PC-9 (cell line): ENCODE measurements around the gene ERH. TPM values are rescaled to one million over a fixed set of nuclear protein-coding genes. Genes with fewer than 3 reads are reported as not detected.

Source experiments
- BruUV-seq: library from RNA; stranded (reverse); fragments of 400-500 nt; replicated peaks from 2 replicates; lab custom pipeline; 2021; lab: Mats Ljungman, UMichigan
- CTCF ChIA-PET: fragments of 300-600 bp; sonication (Branson Sonifier 250); formaldehyde crosslinking; loops from one replicate; lab custom pipeline; 2022; ENCODE audit warnings: antibody characterized with exemption; lab: Charles Lee
- POLR2A ChIA-PET: fragments of 300-600 bp; sonication (Branson Sonifier 250); formaldehyde crosslinking; loops from one replicate; lab custom pipeline; 2022; ENCODE audit warnings: antibody characterized with exemption; ENCODE audit not compliant: unreplicated experiment; lab: Charles Lee
- DNase-seq, 2 experiments: peaks; one replicate each; pipeline versions ENCODE4 v3.0.0 to v3.0.0-alpha.2; 2015 to 2022; ENCODE audit warnings: mixed read lengths in 1 of 2
- H2AFZ ChIP-seq: fragments of 200-600 bp; sonication (generic); 2 replicates; pipeline ENCODE4 v1.8.1; 2017; ENCODE audit warnings: antibody characterized with exemption
- H3F3A ChIP-seq: fragments of 200-600 bp; sonication (generic); 2 replicates; pipeline ENCODE4 v1.8.1; 2017; ENCODE audit warnings: antibody characterized with exemption, mild to moderate bottlenecking, low read depth; ENCODE audit not compliant: insufficient read depth
- H3K27ac ChIP-seq: fragments of 200-600 bp; sonication (generic); 2 replicates; pipeline ENCODE4 v1.6.1; 2016; ENCODE audit warnings: mixed run types
- H3K27me3 ChIP-seq: fragments of 200-600 bp; sonication (generic); 2 replicates; pipeline ENCODE4 v1.6.1; 2016; ENCODE audit warnings: low read depth, mixed run types; ENCODE audit not compliant: insufficient read depth
- H3K36me3 ChIP-seq: fragments of 200-600 bp; sonication (generic); 2 replicates; pipeline ENCODE4 v1.6.1; 2016; ENCODE audit warnings: low read depth, mixed run types
- H3K4me1 ChIP-seq: fragments of 200-600 bp; sonication (generic); replicated peaks from 2 replicates; pipeline ENCODE4 v1.6.1; 2016; ENCODE audit warnings: mixed run types; ENCODE audit not compliant: insufficient read depth
- H3K4me2 ChIP-seq: fragments of 200-600 bp; sonication (generic); 2 replicates; pipeline ENCODE4 v1.6.1; 2017; ENCODE audit warnings: mixed run types
- H3K4me3 ChIP-seq: fragments of 200-600 bp; sonication (generic); 2 replicates; pipeline ENCODE4 v1.6.1; 2016; ENCODE audit warnings: mixed run types
- H3K79me2 ChIP-seq: fragments of 200-600 bp; sonication (generic); 2 replicates; pipeline ENCODE4 v1.6.1; 2017; ENCODE audit warnings: low read depth, mixed run types
- H3K9me2 ChIP-seq: fragments of 200-600 bp; sonication (generic); 2 replicates; pipeline ENCODE4 v1.8.1; 2017; ENCODE audit warnings: mild to moderate bottlenecking; ENCODE audit not compliant: insufficient read depth
- H3K9me3 ChIP-seq: fragments of 200-600 bp; sonication (generic); 2 replicates; pipeline ENCODE4 v1.8.1; 2016; ENCODE audit warnings: low read depth; ENCODE audit not compliant: insufficient read depth
- H4K20me1 ChIP-seq: fragments of 200-600 bp; sonication (generic); 2 replicates; pipeline ENCODE4 v1.8.1; 2017; ENCODE audit not compliant: insufficient read depth
- EZH2 ChIP-seq: fragments of 200-600 bp; sonication (generic); IDR thresholded peaks from 2 replicates; pipeline ENCODE4 v1.8.0; 2017; ENCODE audit warnings: antibody characterized with exemption, low read depth
- intact Hi-C: fragments of 100-400 bp; cut with micrococcal nuclease; formaldehyde crosslinking; loops from one replicate; pipeline ENCODE4 v1.10.0; 2022; ENCODE audit not compliant: unreplicated experiment
- total RNA-seq: library from RNA; stranded (reverse); gene quantifications from 2 replicates; pipeline ENCODE4 v1.2.3, GENCODE V29; 2021
- TF ChIP-seq, protein P1 (sequence below): fragments of 200-600 bp; sonication (generic); conservative IDR thresholded peaks from 2 replicates; pipeline ENCODE4 v1.6.1; 2017; ENCODE audit warnings: mixed run types, antibody characterized with exemption, mild to moderate bottlenecking, moderate library complexity

The ERH gene
- total RNA-seq, 1 experiment from 2014 or later, result 347 TPM

DNA sequence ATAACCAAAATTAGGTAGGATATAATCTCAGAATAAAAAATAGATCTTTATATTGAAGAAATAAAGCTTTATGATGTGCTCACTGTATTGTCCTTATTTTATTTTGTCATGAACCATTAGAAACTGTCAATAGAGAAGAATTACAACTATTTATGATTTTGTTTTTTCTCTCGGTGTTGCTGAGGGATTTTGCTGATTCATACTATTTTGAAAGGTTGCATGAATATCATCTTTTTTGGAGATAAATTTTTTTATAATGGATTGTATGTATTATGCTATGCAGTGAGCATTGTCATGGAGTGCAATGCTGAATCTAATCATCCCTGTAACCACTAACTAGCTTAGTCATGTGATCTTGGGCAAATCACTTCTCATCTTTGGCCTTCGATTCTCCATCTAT lies 15.4 kb upstream of the ERH start:
- TF ChIP-seq EZH2, result no peak
- TF ChIP-seq, protein P1, sequence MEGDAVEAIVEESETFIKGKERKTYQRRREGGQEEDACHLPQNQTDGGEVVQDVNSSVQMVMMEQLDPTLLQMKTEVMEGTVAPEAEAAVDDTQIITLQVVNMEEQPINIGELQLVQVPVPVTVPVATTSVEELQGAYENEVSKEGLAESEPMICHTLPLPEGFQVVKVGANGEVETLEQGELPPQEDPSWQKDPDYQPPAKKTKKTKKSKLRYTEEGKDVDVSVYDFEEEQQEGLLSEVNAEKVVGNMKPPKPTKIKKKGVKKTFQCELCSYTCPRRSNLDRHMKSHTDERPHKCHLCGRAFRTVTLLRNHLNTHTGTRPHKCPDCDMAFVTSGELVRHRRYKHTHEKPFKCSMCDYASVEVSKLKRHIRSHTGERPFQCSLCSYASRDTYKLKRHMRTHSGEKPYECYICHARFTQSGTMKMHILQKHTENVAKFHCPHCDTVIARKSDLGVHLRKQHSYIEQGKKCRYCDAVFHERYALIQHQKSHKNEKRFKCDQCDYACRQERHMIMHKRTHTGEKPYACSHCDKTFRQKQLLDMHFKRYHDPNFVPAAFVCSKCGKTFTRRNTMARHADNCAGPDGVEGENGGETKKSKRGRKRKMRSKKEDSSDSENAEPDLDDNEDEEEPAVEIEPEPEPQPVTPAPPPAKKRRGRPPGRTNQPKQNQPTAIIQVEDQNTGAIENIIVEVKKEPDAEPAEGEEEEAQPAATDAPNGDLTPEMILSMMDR, result no peak
- H3K79me2 ChIP-seq, result peaks cover 92% of the 10 kb centered on the region
- CTCF ChIA-PET, result interaction anchor here (0.7 kb wide), 1 partner anchor 21 kb away, joined by 5 read pairs; no protein-coding TSS in a partner anchor
- peaks cover 46% of the 10 kb centered on the region for H4K20me1 ChIP-seq
- POLR2A ChIA-PET, result no interaction called here
- no peak overlapping the region for H2AFZ ChIP-seq
- no peaks in the 10 kb centered on the region for H3K36me3 ChIP-seq
- H3K9me3 ChIP-seq, result no peaks in the 10 kb centered on the region; the same call in 1 of the 2 replicates
- no peak for DNase-seq
- intact Hi-C loops, result no loop called here
- H3K27me3 ChIP-seq, result no peaks in the 10 kb centered on the region
- no peaks in the 10 kb centered on the region for H3K4me1 ChIP-seq
- H3K4me3 ChIP-seq, result no peak overlapping the region
- H3K4me2 ChIP-seq, result no peak overlapping the region
- H3F3A ChIP-seq, result no peaks in the 10 kb centered on the region
- no peak overlapping the region for H3K27ac ChIP-seq
- no peaks in the 10 kb centered on the region for H3K9me2 ChIP-seq
- no TSS peak for BruUV-seq

DNA sequence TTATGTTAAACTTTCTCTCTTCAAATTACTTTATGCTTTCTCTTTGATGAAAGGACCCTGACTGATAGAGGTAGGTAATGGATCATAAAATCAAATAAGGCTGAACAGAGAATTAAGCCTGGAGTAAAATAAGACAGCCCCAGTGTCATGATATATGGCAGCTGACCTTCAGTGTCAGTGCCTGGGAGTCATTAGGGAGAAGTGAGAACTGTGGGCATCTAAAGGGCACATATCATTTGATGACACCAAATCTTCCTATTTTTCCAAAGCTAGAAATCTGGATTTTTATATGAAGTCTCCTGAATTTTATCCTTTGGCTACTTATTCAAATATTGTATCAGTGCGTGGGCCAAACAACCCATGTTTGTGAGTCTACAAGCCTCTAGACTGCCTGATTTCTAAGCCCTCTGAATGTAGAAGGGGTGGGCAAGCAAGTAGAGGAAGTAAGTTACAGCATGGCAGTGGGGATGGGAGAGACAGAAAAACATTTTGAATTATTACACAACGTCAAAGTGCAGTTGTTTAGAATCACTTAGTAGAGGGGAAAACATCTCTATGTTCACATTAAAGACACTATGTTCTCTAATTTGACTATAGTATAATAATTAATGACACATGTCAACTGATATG lies 10.3 kb upstream of the ERH start:
- Histone ChIP-seq H3K27ac (no peak overlapping the region), H3K4me3 (no peak overlapping the region), H2AFZ (no peak overlapping the region), H3K9me2 (no peaks in the 10 kb centered on the region), H3K36me3 (no peaks in the 10 kb centered on the region), H3K4me1 (no peaks in the 10 kb centered on the region), H3F3A (no peaks in the 10 kb centered on the region), H4K20me1 (peaks cover 67% of the 10 kb centered on the region), H3K27me3 (no peaks in the 10 kb centered on the region), H3K4me2 (no peak overlapping the region), H3K79me2 (peaks cover 92% of the 10 kb centered on the region), H3K9me3 (no peaks in the 10 kb centered on the region)
- ChIA-PET POLR2A (no interaction called here), CTCF (no interaction called here)
- no TSS peak for BruUV-seq
- no peak for DNase-seq
- intact Hi-C loops, result no loop called here
- no peak for TF ChIP-seq EZH2
- TF ChIP-seq, protein P1, result no peak

GRCh38 chr14:69405762-69406161 lies 7.7 kb upstream of the ERH start:
- no TSS peak for BruUV-seq
- H3F3A ChIP-seq, result no peaks in the 10 kb centered on the region
- H3K4me2 ChIP-seq, result no peak overlapping the region
- H3K4me3 ChIP-seq, result no peak overlapping the region
- TF ChIP-seq, protein P1, result no peak
- no peak for TF ChIP-seq EZH2
- H2AFZ ChIP-seq, result no peak overlapping the region
- no peaks in the 10 kb centered on the region for H3K27me3 ChIP-seq
- no peaks in the 10 kb centered on the region for H3K9me3 ChIP-seq
- H3K36me3 ChIP-seq, result no peaks in the 10 kb centered on the region
- no peak overlapping the region for H3K27ac ChIP-seq
- ChIA-PET POLR2A (interaction anchor here (0.6 kb wide), 1 partner anchor 63 kb away, joined by 4 read pairs; no protein-coding TSS in a partner anchor), CTCF (interaction anchor here (0.8 kb wide), 1 partner anchor 43 kb away, joined by 10 read pairs; no protein-coding TSS in a partner anchor)
- peaks cover 18% of the 10 kb centered on the region for H3K4me1 ChIP-seq
- no peak for DNase-seq
- peaks cover 81% of the 10 kb centered on the region for H4K20me1 ChIP-seq
- intact Hi-C loops, result no loop called here
- H3K9me2 ChIP-seq, result no peaks in the 10 kb centered on the region
- H3K79me2 ChIP-seq, result peaks cover 98% of the 10 kb centered on the region
